HG03025 (cell line): ENCODE measurements around the gene RGS10.
"Not testable (repeated sequence)": the region's sequence is repeated elsewhere in the genome, so short reads cannot be mapped to it uniquely, and the experiment has no call there.

ENCODE experiments used
- ATAC-seq: cut with Tn5 transposase; IDR thresholded peaks from one replicate; pipeline ENCODE4 v1.9.1; 2021; ENCODE audit warnings: mild to moderate bottlenecking, moderate library complexity; ENCODE audit not compliant: unreplicated experiment, low FRiP score

The RGS10 gene

GRCh38 chr10:119539359-119539825 is 3.1 kb downstream of the RGS10 start:
- no peak for ATAC-seq

GRCh38 chr10:119538632-119539358 is 3.7 kb downstream of the RGS10 start:
- no peak for ATAC-seq

GRCh38 chr10:119537953-119538630 is 4.4 kb downstream of the RGS10 start:
- no peak for ATAC-seq

- ATAC-seq = no peak
Observed at GRCh38 chr10:119536508-119537025, 6.0 kb downstream of the RGS10 start.

- ATAC-seq = no peak
Observed at GRCh38 chr10:119535837-119536507, 6.5 kb downstream of the RGS10 start.

- no peak for ATAC-seq
Observed at GRCh38 chr10:119535305-119535704, 7.2 kb downstream of the RGS10 start.

- ATAC-seq = no peak
Observed at GRCh38 chr10:119533473-119533872, 9.0 kb downstream of the RGS10 start.

GRCh38 chr10:119532791-119533190 is 9.7 kb downstream of the RGS10 start:
- not testable (repeated sequence) for ATAC-seq

GRCh38 chr10:119532251-119532650 is 10.3 kb downstream of the RGS10 start:
- ATAC-seq = not testable (repeated sequence)

- no peak for ATAC-seq
Observed at GRCh38 chr10:119531067-119531466, 11.5 kb downstream of the RGS10 start.

- not testable (repeated sequence) for ATAC-seq
Observed at GRCh38 chr10:119528663-119529237, 13.8 kb downstream of the RGS10 start.

- no peak for ATAC-seq
Observed at GRCh38 chr10:119526621-119527592, 15.6 kb downstream of the RGS10 start.

- ATAC-seq = no peak
Observed at GRCh38 chr10:119526149-119526548, 16.4 kb downstream of the RGS10 start.

- ATAC-seq = no peak
Observed at GRCh38 chr10:119525116-119525515, 17.4 kb downstream of the RGS10 start.

GRCh38 chr10:119524720-119525070 is 17.8 kb downstream of the RGS10 start:
- no peak for ATAC-seq

- ATAC-seq = no peak
Observed at GRCh38 chr10:119523895-119524719, 18.4 kb downstream of the RGS10 start.

- no peak for ATAC-seq
Observed at GRCh38 chr10:119522747-119523426, 19.6 kb downstream of the RGS10 start.

- no peak for ATAC-seq
Observed at GRCh38 chr10:119521443-119522204, 20.9 kb downstream of the RGS10 start.
